ENCODE results near the gene LBX2. TPM values are rescaled to one million over a fixed set of nuclear protein-coding genes. Genes with fewer than 3 reads are reported as not detected.
A peak's percentile ranks its signal among the peaks of the same experiment; 100 is the strongest.

LBX2 gene
- total and polyA plus RNA-seq, 9 of the 15 experiments (the other 6 are each of a cell fraction or from before 2014, with no cell fraction given) = 0.39 to 6.2 (median 1.8) TPM; not detected in 1

- TF ChIP-seq BRD9 (IDR thresholded peaks at IDR 0.05; ENCODE audit: low read depth, partially characterized antibody) (peak; percentile 36), MGA (IDR thresholded peaks at IDR 0.05) (peak; percentile 80), KDM5B (IDR thresholded peaks at IDR 0.05; ENCODE audit: insufficient replicate concordance, low read depth, low read length) (peak; percentile 49), ZFP1 (CRISPR knock-in tag; IDR thresholded peaks at IDR 0.05) (no peak), PML (IDR thresholded peaks at IDR 0.05; ENCODE audit: low read length) (peak; percentile 60; the same call in 1 of the 2 replicates), ARNT (IDR thresholded peaks at IDR 0.05) (0 out of 4 replicates have a peak, but pooled peaks of 1 of the 2 experiments have one; percentile 18), TARDBP (IDR thresholded peaks at IDR 0.05) (no peak), ILF3 (IDR thresholded peaks at IDR 0.05; ENCODE audit: borderline replicate concordance) (no peak; the same call in 1 of the 2 replicates), TCF3 (CRISPR knock-in tag; IDR thresholded peaks at IDR 0.05) (no peak; the same call in 1 of the 2 replicates)
- TF ChIP-seq, protein P1, sequence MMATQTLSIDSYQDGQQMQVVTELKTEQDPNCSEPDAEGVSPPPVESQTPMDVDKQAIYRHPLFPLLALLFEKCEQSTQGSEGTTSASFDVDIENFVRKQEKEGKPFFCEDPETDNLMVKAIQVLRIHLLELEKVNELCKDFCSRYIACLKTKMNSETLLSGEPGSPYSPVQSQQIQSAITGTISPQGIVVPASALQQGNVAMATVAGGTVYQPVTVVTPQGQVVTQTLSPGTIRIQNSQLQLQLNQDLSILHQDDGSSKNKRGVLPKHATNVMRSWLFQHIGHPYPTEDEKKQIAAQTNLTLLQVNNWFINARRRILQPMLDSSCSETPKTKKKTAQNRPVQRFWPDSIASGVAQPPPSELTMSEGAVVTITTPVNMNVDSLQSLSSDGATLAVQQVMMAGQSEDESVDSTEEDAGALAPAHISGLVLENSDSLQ (IDR thresholded peaks at IDR 0.05) = peak; percentile 67
- TF ChIP-seq, protein P2, sequence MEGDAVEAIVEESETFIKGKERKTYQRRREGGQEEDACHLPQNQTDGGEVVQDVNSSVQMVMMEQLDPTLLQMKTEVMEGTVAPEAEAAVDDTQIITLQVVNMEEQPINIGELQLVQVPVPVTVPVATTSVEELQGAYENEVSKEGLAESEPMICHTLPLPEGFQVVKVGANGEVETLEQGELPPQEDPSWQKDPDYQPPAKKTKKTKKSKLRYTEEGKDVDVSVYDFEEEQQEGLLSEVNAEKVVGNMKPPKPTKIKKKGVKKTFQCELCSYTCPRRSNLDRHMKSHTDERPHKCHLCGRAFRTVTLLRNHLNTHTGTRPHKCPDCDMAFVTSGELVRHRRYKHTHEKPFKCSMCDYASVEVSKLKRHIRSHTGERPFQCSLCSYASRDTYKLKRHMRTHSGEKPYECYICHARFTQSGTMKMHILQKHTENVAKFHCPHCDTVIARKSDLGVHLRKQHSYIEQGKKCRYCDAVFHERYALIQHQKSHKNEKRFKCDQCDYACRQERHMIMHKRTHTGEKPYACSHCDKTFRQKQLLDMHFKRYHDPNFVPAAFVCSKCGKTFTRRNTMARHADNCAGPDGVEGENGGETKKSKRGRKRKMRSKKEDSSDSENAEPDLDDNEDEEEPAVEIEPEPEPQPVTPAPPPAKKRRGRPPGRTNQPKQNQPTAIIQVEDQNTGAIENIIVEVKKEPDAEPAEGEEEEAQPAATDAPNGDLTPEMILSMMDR (IDR thresholded peaks at IDR 0.05 in 2 of 3, conservative IDR thresholded peaks at IDR 0.05 in 1 of 3; ENCODE audit: insufficient read depth in 2 of 3, low read depth in 1 of 3, low read length in 3 of 3) = peak; percentile 58 to 63 (median 62)
Measured at GRCh38 chr2:74502720-74503505, 3.5 kb upstream of the LBX2 start (continued).

Data from K562 (cell line).